ENCODE results near the gene CXCL17. TPM values are rescaled to one million over a fixed set of nuclear protein-coding genes. Genes with fewer than 3 reads are reported as not detected.

CXCL17 gene
- total RNA-seq, 5 donors from 2014 or later (not counting 1 experiment from before 2014, with no cell fraction given), result not detected

DNA sequence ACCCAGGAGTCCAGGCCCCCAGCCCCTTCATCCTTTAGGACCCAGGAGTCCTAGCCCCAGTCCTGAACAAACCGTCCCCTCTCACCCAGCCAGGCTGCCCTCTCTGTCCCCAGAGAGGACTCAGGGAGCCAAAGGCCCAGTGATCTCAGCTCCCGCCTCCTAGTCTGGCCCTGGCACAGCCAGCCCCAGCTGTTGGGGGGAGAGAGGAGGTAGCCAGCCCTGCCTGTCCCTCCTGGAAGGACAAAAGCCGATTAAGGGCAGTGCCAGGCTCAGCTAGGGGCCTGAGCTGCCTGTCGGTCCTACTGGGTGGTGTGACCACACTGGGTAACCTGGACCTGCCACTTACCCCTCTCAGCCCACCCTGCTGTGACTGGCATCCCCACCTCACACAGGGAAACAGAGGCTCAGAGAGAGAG, 30.1 kb downstream of the CXCL17 start:
- no peaks in the 10 kb centered on the region for H3K27me3 ChIP-seq (replicated peaks in 1 of 2; ENCODE audit: control insufficient read depth in 2 of 2, extremely low read depth in 1 of 2, insufficient read depth in 2 of 2, low read length in 1 of 2)
- Mint-ChIP-seq H3K4me1 (peaks cover 2 to 12% (median 5%) of the 10 kb centered on the region in 3 donors), H3K27ac (no peak overlapping the region), H3K9me3 (no peaks in the 10 kb centered on the region), H3K4me3 (no peak overlapping the region), H3K36me3 (peaks cover 21% of the 10 kb centered on the region), H3K27me3 (no peaks in the 10 kb centered on the region)
- DNase-seq (no peak), ATAC-seq (replicated peaks in 1 of 4) (no peak)
- no peaks in the 10 kb centered on the region for H3K4me1 ChIP-seq (ENCODE audit: control insufficient read depth in 1 of 2, extremely low read depth in 1 of 2, insufficient read depth in 2 of 2, low read length in 2 of 2)
- no peak overlapping the region for H3K27ac ChIP-seq (ENCODE audit: low read length)
- 100% methylated on average over 2 of the region's 4 CpGs for WGBS (ENCODE audit: insufficient coverage)
- ChIA-PET CTCF (interaction anchor here in 1 of 2 donors (1.0 kb wide), 1 partner anchor 12 kb away, joined by 4 read pairs; no protein-coding TSS in a partner anchor), POLR2A (no interaction called here)
- H3K4me3 ChIP-seq (ENCODE audit: control insufficient read depth in 1 of 2, extremely low read depth in 1 of 2, low read length in 1 of 2), result no peak overlapping the region
- no peaks in the 10 kb centered on the region for H3K9me3 ChIP-seq
- H3K36me3 ChIP-seq (ENCODE audit: control insufficient read depth in 2 of 2, extremely low read depth in 1 of 2, insufficient read depth in 1 of 2, low read length in 1 of 2), result peaks cover 6 to 19% of the 10 kb centered on the region in 2 donors

DNA sequence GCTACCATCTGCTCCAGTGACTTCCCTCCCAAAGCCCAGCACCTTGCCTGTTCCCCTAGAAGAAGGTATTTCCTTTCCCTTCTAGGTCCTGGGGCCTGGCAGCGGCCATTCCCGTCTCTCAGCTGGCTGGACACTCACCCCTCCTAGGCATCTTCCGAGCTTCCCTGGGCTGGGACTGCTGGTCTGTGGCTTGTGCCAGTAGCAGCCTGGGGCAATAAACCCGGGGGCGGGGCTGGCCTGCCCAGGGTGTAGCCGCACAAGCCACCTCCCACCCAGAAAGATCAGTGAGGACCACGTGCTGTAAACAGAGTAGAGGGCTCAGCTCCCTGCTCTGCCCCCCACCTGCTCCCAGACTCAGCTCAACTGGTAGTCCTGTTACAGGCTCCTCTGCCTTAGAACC, 30.5 kb downstream of the CXCL17 start:
- Mint-ChIP-seq H3K27ac (no peak overlapping the region), H3K9me3 (no peaks in the 10 kb centered on the region), H3K36me3 (peaks cover 21% of the 10 kb centered on the region), H3K4me1 (peaks cover 2 to 12% (median 5%) of the 10 kb centered on the region in 3 donors), H3K4me3 (no peak overlapping the region), H3K27me3 (no peaks in the 10 kb centered on the region)
- no peaks in the 10 kb centered on the region for H3K9me3 ChIP-seq
- DNase-seq, result no peak
- H3K27ac ChIP-seq (ENCODE audit: low read length), result no peak overlapping the region
- CTCF ChIA-PET, result interaction anchor here in 1 of 2 donors (1.0 kb wide), 1 partner anchor 11 kb away, joined by 4 read pairs; no protein-coding TSS in a partner anchor
- H3K4me3 ChIP-seq (ENCODE audit: control insufficient read depth in 1 of 2, extremely low read depth in 1 of 2, low read length in 1 of 2), result no peak overlapping the region
- ATAC-seq (replicated peaks in 1 of 4), result no peak
- H3K4me1 ChIP-seq (ENCODE audit: control insufficient read depth in 1 of 2, extremely low read depth in 1 of 2, insufficient read depth in 2 of 2, low read length in 2 of 2), result no peaks in the 10 kb centered on the region
- H3K27me3 ChIP-seq (replicated peaks in 1 of 2; ENCODE audit: control insufficient read depth in 2 of 2, extremely low read depth in 1 of 2, insufficient read depth in 2 of 2, low read length in 1 of 2), result no peaks in the 10 kb centered on the region
- 84% methylated on average over 7 of the region's 7 CpGs for WGBS (ENCODE audit: insufficient coverage)
- POLR2A ChIA-PET, result no interaction called here
- peaks cover 6 to 18% of the 10 kb centered on the region in 2 donors for H3K36me3 ChIP-seq (ENCODE audit: control insufficient read depth in 2 of 2, extremely low read depth in 1 of 2, insufficient read depth in 1 of 2, low read length in 1 of 2)

DNA sequence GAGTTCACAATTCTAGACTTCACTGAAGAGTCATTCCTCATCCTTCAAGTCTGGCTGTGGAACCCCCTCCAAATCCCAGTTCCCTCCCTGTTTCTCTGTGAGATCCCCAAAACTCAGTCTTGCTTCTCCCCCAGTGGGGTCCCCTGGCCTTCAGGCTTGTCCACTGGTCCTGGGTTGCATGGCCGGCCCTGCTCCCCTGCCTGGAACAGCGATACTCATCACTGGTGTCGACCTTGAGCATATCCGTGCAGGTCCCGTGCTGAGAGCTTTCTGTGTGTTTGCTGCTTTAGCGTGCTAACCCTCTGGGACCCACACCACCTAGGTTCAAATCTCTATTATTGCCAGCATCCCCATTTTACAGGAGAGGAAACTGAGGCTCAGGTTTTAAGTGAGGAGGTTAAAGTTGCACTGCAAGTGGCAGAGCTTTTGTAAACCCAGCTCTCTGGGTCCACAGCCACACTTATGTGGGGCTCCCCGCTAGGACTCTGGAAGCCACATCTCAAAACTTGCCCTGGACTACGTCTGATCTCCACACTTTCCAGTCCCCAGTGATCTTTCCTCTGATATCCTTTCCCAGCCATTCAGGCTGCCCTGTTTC, 31.1 kb downstream of the CXCL17 start:
- POLR2A ChIA-PET, result no interaction called here
- no peak overlapping the region for H3K27ac ChIP-seq (ENCODE audit: low read length)
- H3K9me3 ChIP-seq, result no peaks in the 10 kb centered on the region
- Mint-ChIP-seq H3K36me3 (peaks cover 24% of the 10 kb centered on the region), H3K9me3 (no peaks in the 10 kb centered on the region), H3K4me1 (peaks cover 2 to 12% (median 5%) of the 10 kb centered on the region in 3 donors), H3K4me3 (no peak overlapping the region), H3K27ac (no peak overlapping the region), H3K27me3 (no peaks in the 10 kb centered on the region)
- WGBS (ENCODE audit: insufficient coverage), result 97% methylated on average over 7 of the region's 8 CpGs
- CTCF ChIA-PET, result interaction anchor here in 1 of 2 donors (1.0 kb wide), 1 partner anchor 11 kb away, joined by 4 read pairs; no protein-coding TSS in a partner anchor
- no peaks in the 10 kb centered on the region for H3K27me3 ChIP-seq (replicated peaks in 1 of 2; ENCODE audit: control insufficient read depth in 2 of 2, extremely low read depth in 1 of 2, insufficient read depth in 2 of 2, low read length in 1 of 2)
- H3K36me3 ChIP-seq (ENCODE audit: control insufficient read depth in 2 of 2, extremely low read depth in 1 of 2, insufficient read depth in 1 of 2, low read length in 1 of 2), result peaks cover 6 to 17% of the 10 kb centered on the region in 2 donors
- no peaks in the 10 kb centered on the region for H3K4me1 ChIP-seq (ENCODE audit: control insufficient read depth in 1 of 2, extremely low read depth in 1 of 2, insufficient read depth in 2 of 2, low read length in 2 of 2)
- no peak for ATAC-seq (replicated peaks in 1 of 4)
- H3K4me3 ChIP-seq (ENCODE audit: control insufficient read depth in 1 of 2, extremely low read depth in 1 of 2, low read length in 1 of 2), result no peak overlapping the region
- DNase-seq, result no peak

GRCh38 chr19:42410371-42410770, 32.4 kb downstream of the CXCL17 start:
- CTCF ChIA-PET, result no interaction called here
- Histone ChIP-seq H3K36me3 (ENCODE audit: control insufficient read depth in 2 of 2, extremely low read depth in 1 of 2, insufficient read depth in 1 of 2, low read length in 1 of 2) (peaks cover 6 to 17% of the 10 kb centered on the region in 2 donors), H3K9me3 (no peaks in the 10 kb centered on the region), H3K27me3 (replicated peaks in 1 of 2; ENCODE audit: control insufficient read depth in 2 of 2, extremely low read depth in 1 of 2, insufficient read depth in 2 of 2, low read length in 1 of 2) (no peaks in the 10 kb centered on the region), H3K4me3 (ENCODE audit: control insufficient read depth in 1 of 2, extremely low read depth in 1 of 2, low read length in 1 of 2) (no peak overlapping the region), H3K27ac (ENCODE audit: low read length) (no peak overlapping the region), H3K4me1 (ENCODE audit: control insufficient read depth in 1 of 2, extremely low read depth in 1 of 2, insufficient read depth in 2 of 2, low read length in 2 of 2) (no peaks in the 10 kb centered on the region)
- ATAC-seq (replicated peaks in 1 of 4) (no peak), DNase-seq (no peak)
- POLR2A ChIA-PET, result no interaction called here
- no peak overlapping the region for H3K27ac Mint-ChIP-seq
- no peak overlapping the region for H3K4me3 Mint-ChIP-seq
- 94% methylated on average over 27 of the region's 30 CpGs for WGBS (ENCODE audit: insufficient coverage)
- H3K4me1 Mint-ChIP-seq, result peaks cover 2 to 12% (median 5%) of the 10 kb centered on the region in 3 donors
- no peaks in the 10 kb centered on the region for H3K9me3 Mint-ChIP-seq
- H3K27me3 Mint-ChIP-seq, result no peaks in the 10 kb centered on the region
- peaks cover 26% of the 10 kb centered on the region for H3K36me3 Mint-ChIP-seq

- Histone ChIP-seq H3K4me1 (ENCODE audit: control insufficient read depth in 1 of 2, extremely low read depth in 1 of 2, insufficient read depth in 2 of 2, low read length in 2 of 2) (no peaks in the 10 kb centered on the region), H3K27me3 (replicated peaks in 1 of 2; ENCODE audit: control insufficient read depth in 2 of 2, extremely low read depth in 1 of 2, insufficient read depth in 2 of 2, low read length in 1 of 2) (no peaks in the 10 kb centered on the region), H3K9me3 (no peaks in the 10 kb centered on the region), H3K27ac (ENCODE audit: low read length) (no peak overlapping the region), H3K36me3 (ENCODE audit: control insufficient read depth in 2 of 2, extremely low read depth in 1 of 2, insufficient read depth in 1 of 2, low read length in 1 of 2) (peaks cover 6 to 20% of the 10 kb centered on the region in 2 donors), H3K4me3 (ENCODE audit: control insufficient read depth in 1 of 2, extremely low read depth in 1 of 2, low read length in 1 of 2) (no peak overlapping the region)
- ATAC-seq (replicated peaks in 1 of 4) (no peak), DNase-seq (no peak)
- no peak overlapping the region for H3K4me3 Mint-ChIP-seq
- peaks cover 23% of the 10 kb centered on the region for H3K36me3 Mint-ChIP-seq
- WGBS (ENCODE audit: insufficient coverage), result 96% methylated on average over 6 of the region's 6 CpGs
- no peaks in the 10 kb centered on the region for H3K27me3 Mint-ChIP-seq
- CTCF ChIA-PET, result no interaction called here
- POLR2A ChIA-PET, result no interaction called here
- no peak overlapping the region for H3K27ac Mint-ChIP-seq
- no peaks in the 10 kb centered on the region for H3K9me3 Mint-ChIP-seq
- peaks cover 2 to 12% (median 5%) of the 10 kb centered on the region in 3 donors for H3K4me1 Mint-ChIP-seq
Observed at GRCh38 chr19:42409477-42409876, 33.3 kb downstream of the CXCL17 start.

- Mint-ChIP-seq H3K27ac (no peak overlapping the region), H3K27me3 (no peaks in the 10 kb centered on the region), H3K36me3 (peaks cover 12% of the 10 kb centered on the region), H3K4me3 (no peak overlapping the region), H3K9me3 (no peaks in the 10 kb centered on the region), H3K4me1 (peaks cover 0 to 13% (median 7%) of the 10 kb centered on the region in 3 donors)
- CTCF ChIA-PET, result no interaction called here
- Histone ChIP-seq H3K27me3 (replicated peaks in 1 of 2; ENCODE audit: control insufficient read depth in 2 of 2, extremely low read depth in 1 of 2, insufficient read depth in 2 of 2, low read length in 1 of 2) (no peaks in the 10 kb centered on the region), H3K9me3 (no peaks in the 10 kb centered on the region), H3K4me3 (ENCODE audit: control insufficient read depth in 1 of 2, extremely low read depth in 1 of 2, low read length in 1 of 2) (no peak overlapping the region), H3K4me1 (ENCODE audit: control insufficient read depth in 1 of 2, extremely low read depth in 1 of 2, insufficient read depth in 2 of 2, low read length in 2 of 2) (no peaks in the 10 kb centered on the region), H3K27ac (ENCODE audit: low read length) (no peak overlapping the region), H3K36me3 (ENCODE audit: control insufficient read depth in 2 of 2, extremely low read depth in 1 of 2, insufficient read depth in 1 of 2, low read length in 1 of 2) (peaks cover 3 to 19% of the 10 kb centered on the region in 2 donors)
- no peak for DNase-seq
- POLR2A ChIA-PET, result no interaction called here
- 99% methylated on average over 10 of the region's 10 CpGs for WGBS (ENCODE audit: insufficient coverage)
- no peak for ATAC-seq (replicated peaks in 1 of 4)
Observed at GRCh38 chr19:42407816-42408175, 35.0 kb downstream of the CXCL17 start.

All from T-cell (primary cell).